ENCODE measurements around the gene FGF12.

FGF12 gene

DNA sequence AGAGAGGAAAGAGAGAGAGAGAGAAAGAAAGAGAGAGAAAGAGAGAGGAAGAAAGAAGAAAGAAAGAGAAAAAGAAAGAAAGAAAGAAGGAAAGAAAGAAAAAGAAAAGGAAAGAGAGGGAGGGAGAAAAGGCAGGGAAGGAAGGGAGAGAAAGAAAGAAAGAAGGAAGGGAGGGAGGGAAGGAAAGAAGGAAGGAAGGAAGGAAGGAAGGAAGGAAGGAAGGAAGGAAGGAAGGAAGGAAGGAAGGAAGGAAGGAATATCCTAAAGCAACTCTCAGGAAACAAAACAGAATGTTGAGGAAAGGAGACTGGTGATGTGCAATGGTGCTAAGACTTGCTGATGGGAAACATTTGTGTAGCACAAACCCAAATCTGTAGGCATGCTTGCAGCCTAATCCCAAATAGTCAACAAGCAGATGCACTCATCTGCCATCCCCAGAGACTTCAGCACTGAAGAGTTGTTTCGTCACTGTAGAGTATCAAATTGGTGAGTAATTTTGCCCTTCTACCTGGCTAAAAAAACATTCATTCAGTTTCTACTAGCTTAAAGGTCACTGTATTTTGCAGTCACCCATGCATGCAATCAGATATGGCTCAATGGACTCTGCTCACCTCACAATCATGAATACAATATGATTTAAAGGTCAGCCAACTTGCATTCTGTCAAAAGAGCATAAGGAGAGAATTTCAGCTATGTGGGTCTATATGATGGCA is 480.3 kb downstream of the FGF12 start:
- no peak for DNase-seq

DNA sequence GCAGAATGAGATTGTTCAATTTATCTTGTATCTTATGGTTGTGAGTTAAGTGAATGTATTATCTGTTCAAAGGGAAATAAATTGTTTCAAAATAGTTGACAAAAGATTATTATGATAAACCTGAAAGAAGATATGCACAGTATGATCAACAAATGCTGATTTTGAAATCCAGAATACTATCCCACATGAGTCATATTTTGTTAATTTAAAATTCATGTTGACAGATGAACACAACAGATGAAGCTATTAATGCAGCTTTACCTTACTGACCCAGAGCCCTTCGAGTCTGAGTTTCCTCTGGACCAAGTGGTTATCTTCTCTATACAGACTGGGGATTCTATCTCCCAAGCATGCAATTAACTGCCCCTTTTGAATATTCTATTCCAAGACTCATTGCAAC is 482.8 kb downstream of the FGF12 start:
- DNase-seq = no peak

GRCh38 chr3:192239956-192240355 is 487.4 kb downstream of the FGF12 start:
- DNase-seq = no peak

- DNase-seq = no peak
Measured at GRCh38 chr3:192237992-192238608, 489.2 kb downstream of the FGF12 start.

- no peak for DNase-seq
Measured at GRCh38 chr3:192229866-192230265, 497.5 kb downstream of the FGF12 start.

- no peak for DNase-seq
Measured at GRCh38 chr3:192224634-192225155, 502.6 kb downstream of the FGF12 start.

DNA sequence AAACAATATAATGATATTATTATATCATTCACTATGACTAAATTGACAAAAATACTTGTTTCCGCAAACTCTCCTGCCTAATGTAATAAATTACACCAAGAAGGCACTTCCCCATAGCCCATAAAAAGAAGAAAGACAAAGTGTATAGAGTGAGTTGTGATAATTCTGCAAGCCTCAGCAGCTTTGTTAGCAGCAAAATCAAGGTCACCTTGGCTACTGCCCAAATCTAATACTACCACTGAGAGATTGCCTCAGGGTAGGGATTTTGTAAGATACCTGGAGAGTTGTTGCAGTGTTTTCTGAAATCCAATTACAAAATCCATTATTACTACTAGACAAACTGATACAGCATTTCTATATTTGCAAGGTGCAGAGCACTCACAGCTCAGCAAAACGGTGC is 503.5 kb downstream of the FGF12 start:
- no peak for DNase-seq

DNA sequence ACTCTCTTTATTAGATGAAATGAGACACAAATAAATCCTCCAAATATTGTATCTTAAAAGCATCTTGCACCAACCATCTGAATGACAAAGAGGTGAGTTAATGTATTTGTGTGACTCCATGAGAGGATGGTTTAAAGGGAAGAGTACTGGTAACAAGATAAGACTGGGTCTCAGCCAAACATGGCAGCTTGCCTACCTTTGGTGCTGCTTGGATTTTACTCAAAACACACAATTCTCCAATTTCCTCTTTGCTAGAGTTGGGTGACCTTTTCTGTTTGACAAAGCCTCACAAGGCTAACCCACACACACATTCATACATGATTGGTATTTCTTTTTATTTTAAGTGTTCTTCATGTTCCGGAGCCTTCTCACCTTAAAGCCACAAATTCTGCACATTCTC is 506.4 kb downstream of the FGF12 start:
- DNase-seq = no peak

DNA sequence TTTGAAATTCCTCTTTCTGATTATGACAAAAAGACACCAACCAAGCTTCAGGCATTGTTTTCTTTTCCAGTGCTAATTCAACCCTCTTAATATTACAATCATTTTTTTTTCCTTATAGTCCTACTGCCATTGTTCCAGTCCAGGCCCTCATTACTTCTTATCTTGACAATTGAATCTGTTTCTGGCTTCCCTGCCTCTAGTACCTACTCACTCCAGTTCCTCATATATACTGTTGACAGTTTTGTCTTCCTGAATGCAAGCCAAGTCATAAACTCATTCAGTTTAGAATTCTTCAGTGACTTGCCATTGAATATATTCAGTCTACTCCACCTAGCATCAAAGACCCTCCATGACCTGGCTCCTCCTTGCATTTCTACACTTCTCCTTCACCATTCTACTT is 507.4 kb downstream of the FGF12 start:
- DNase-seq = no peak

DNA sequence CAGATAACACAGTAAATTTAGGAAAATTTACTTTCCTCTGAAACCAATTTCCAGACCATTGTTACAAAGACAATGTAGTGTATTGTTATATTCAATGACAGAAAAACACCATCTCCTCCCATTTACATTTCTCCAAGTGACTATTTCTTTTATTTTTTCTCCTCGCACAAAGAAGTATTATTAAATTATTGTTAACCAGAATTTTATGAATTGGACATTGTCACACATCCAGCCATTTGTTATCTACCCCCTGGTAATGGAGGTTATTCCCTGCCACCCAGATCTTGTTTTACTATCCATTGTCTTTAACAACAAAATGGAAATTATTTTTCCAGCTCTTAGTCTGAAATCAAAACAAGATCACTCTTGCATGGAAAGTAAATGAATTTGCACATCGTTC is 511.3 kb downstream of the FGF12 start:
- DNase-seq = no peak

- DNase-seq = no peak
Measured at GRCh38 chr3:192212979-192213378, 514.4 kb downstream of the FGF12 start.

- no peak for DNase-seq
Measured at GRCh38 chr3:192212335-192212734, 515.0 kb downstream of the FGF12 start.

GRCh38 chr3:192207651-192208050 is 519.7 kb downstream of the FGF12 start:
- DNase-seq = no peak

DNA sequence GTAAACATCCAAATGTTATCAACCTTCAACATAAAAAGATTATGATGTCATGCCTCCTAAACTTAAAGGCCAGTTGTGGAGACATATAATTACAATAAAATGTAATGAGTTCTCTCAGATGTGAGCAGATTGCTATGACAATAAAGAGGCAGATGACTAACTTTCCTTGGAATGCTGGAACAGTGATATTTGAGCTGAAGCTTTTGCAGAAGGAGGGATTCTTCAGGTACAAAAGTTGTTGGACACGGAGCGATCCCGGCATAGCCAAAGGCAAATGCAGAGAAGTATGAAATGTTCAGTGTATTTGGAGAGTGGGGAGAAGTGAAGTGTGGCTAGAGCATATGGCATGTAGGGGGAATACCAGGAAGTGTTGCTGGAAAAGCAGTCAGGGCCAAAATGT is 520.1 kb downstream of the FGF12 start:
- DNase-seq = no peak

GRCh38 chr3:192194085-192194484 is 533.3 kb downstream of the FGF12 start:
- no peak for DNase-seq

DNA sequence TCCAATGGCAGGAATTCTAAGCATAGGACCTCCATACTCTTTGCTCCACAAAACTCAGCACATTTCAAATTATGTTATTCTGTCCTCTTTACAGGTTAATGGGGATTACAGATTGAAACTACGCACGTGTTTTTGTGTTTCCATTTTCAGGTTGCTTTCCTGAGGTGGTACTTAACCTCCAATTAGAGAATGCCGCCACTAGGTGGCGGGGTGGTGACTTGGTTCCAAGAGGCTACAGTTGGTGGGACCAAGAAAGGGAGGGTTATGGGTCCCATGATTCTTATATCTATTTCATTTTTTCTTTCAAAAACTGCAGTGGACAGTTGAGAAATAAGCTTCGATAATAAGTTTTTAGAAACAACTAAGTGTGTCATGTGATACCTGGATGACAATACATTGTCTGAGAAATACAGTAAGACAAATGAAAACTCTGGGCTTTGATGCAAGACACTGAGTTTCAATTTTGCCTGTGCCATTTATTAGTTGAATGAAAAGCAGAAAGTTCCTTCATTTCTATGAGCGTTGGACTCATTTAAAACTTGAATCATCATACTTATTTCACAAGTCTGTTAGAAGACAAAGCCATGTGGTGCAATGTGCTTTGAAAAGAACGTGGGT is 539.0 kb downstream of the FGF12 start:
- DNase-seq = no peak

DNA sequence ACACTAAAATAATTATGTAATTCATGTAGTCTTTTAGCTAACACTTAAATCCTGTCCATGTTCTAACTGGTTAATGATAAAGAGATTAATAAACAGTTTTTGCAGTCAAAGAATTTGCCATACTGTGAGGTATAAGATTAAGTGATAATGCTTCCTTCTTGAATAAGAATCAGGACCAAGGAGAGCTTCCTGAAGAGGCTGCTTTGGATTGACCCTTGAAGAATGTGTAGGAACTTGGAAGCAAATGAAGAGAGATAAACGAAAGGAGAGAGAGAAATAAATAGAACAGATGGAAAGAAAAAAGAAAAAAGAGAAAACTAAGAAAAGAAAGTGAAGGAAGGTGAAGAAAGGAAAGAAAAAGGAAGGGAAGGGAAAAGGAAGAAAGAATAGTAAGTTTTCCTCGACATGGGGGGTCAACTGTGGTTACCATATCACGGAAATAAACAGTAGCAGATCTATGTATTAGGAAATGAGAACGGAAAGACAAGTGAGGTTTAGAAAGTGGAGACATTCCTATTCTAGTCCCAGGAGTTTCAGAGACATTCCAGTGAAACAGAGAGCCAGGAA is 539.8 kb downstream of the FGF12 start:
- no peak for DNase-seq

GRCh38 chr3:192186498-192186897 is 540.8 kb downstream of the FGF12 start:
- DNase-seq = no peak

DNA sequence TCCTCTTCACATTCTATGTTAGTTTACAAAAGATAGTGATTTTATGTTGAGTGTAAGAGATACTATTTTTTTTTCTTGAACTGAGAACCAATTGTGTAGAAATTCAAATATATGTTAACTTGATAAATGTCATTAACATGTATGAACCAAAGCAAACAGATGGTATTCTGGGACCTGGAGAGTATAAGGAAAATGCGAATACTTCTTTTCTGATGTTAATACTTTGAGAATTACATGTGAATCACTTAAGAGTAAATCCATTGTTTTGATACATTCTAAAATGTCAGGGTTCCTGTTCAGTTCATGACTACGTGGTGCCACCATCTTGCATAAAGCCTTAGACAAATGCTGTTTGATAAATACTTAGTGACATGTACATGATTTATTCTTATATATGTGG is 541.3 kb downstream of the FGF12 start:
- no peak for DNase-seq

GRCh38 chr3:192183109-192183508 is 544.2 kb downstream of the FGF12 start:
- no peak for DNase-seq

- no peak for DNase-seq
Measured at GRCh38 chr3:192181151-192181550, 546.2 kb downstream of the FGF12 start.

GRCh38 chr3:192177383-192177782 is 550.0 kb downstream of the FGF12 start:
- DNase-seq = no peak

DNA sequence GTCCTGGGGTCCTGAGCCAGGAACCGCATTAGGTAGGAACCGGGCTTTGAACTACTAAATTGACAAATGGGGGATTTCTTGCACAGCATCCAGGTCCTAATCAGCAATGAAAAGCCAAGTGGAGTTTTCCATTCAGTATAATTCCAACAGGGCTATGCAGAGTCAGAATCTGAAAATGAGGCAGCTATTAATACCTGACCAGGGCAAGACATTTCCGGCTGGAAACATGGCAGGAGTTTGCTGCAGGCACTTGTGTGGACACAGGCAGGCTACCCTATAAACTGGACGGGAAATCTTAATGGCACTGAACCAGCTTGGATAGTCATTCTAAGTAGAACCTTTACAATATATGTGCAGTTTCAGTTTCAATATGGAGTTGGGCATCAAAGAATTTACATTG is 553.1 kb downstream of the FGF12 start:
- DNase-seq = no peak

- no peak for DNase-seq
Measured at GRCh38 chr3:192171213-192171612, 556.1 kb downstream of the FGF12 start.

Measured in GOT3 (cell line).